Stomach (tissue), 4 donors: Measurements from ENCODE around the gene SLC38A11.

Experiments used
- CTCF ChIP-seq, 7 experiments: fragments of 450-650 bp in 4 of 7; fragments of 200-600 bp in 3 of 7; sonication (generic) in 3 of 7; IDR thresholded peaks; one replicate each; pipeline ENCODE4 v1.5.1; 2016 to 2019; ENCODE audit warnings: antibody characterized with exemption in 7 of 7, control low read depth in 2 of 7, mild to moderate bottlenecking in 1 of 7
- EP300 ChIP-seq: sonication (generic); formaldehyde crosslinking; IDR thresholded peaks from one replicate; pipeline ENCODE4 v1.6.1; 2017; ENCODE audit warnings: antibody characterized with exemption
- POLR2AphosphoS5 ChIP-seq, 3 donors: sonication (generic); formaldehyde crosslinking; IDR thresholded peaks; one replicate each; pipeline ENCODE4 v1.6.1; 2016; ENCODE audit warnings: antibody characterized with exemption in 3 of 3

GRCh38 chr2:164910101-164910899 is 45.0 kb downstream of the SLC38A11 start:
- TF ChIP-seq CTCF (IDR thresholded peaks at IDR 0.05) (no peak), EP300 (no peak), POLR2AphosphoS5 (IDR thresholded peaks at IDR 0.05) (peak in 2 of 3 donors; percentile 77 to 81)
